AG20443 (cell line): ENCODE measurements around the gene AKR7A3.
A peak's percentile ranks its signal among the peaks of the same experiment; 100 is the strongest.
"Not testable (repeated sequence)": the region's sequence is repeated elsewhere in the genome, so short reads cannot be mapped to it uniquely, and the experiment has no call there.

Experiments
- DNase-seq: peaks from one replicate; pipeline ENCODE4 v3.0.0; 2012; ENCODE audit warnings: low spot score, mixed read lengths

AKR7A3 gene

GRCh38 chr1:19319196-19319595, 30.6 kb upstream of the AKR7A3 start:
- DNase-seq, result no peak

GRCh38 chr1:19317126-19317910, 28.7 kb upstream of the AKR7A3 start:
- DNase-seq, result no peak

GRCh38 chr1:19315378-19316198, 27.0 kb upstream of the AKR7A3 start:
- DNase-seq, result no peak

GRCh38 chr1:19313961-19314882, 25.7 kb upstream of the AKR7A3 start:
- no peak for DNase-seq

- DNase-seq, result no peak
These were observed 25.0 kb upstream of the AKR7A3 start for GRCh38 chr1:19313636-19313959.

- no peak for DNase-seq
These were observed 24.4 kb upstream of the AKR7A3 start for GRCh38 chr1:19312782-19313635.

- DNase-seq, result peak; percentile 100
These were observed 23.6 kb upstream of the AKR7A3 start, which contains the start of the genes AKR7A2 and SLC66A1 for GRCh38 chr1:19311931-19312781. Gene AKR7A2 (minus strand): TSS chr1:19312144. CDS start chr1:19312124, 20 bp downstream. Gene SLC66A1 (plus strand): TSS chr1:19312326. CDS start chr1:19317678, 5,352 bp downstream.

- no peak for DNase-seq
These were observed 22.9 kb upstream of the AKR7A3 start for GRCh38 chr1:19311503-19311930.

- DNase-seq, result no peak
These were observed 22.3 kb upstream of the AKR7A3 start for GRCh38 chr1:19310720-19311502.

GRCh38 chr1:19310061-19310460, 21.5 kb upstream of the AKR7A3 start:
- DNase-seq, result no peak

- DNase-seq, result peak; percentile 55
These were observed 20.7 kb upstream of the AKR7A3 start for GRCh38 chr1:19309123-19309813.

- no peak for DNase-seq
These were observed 19.9 kb upstream of the AKR7A3 start for GRCh38 chr1:19308509-19308907.

GRCh38 chr1:19307794-19308508, 19.4 kb upstream of the AKR7A3 start:
- DNase-seq, result no peak

- no peak for DNase-seq
These were observed 18.4 kb upstream of the AKR7A3 start for GRCh38 chr1:19306941-19307340.

GRCh38 chr1:19305880-19306279, 17.3 kb upstream of the AKR7A3 start:
- no peak for DNase-seq

- DNase-seq, result not testable (repeated sequence)
These were observed 15.5 kb upstream of the AKR7A3 start for GRCh38 chr1:19304081-19304480.

GRCh38 chr1:19300211-19300610, 11.6 kb upstream of the AKR7A3 start:
- no peak for DNase-seq

GRCh38 chr1:19294638-19295037, 6.1 kb upstream of the AKR7A3 start:
- no peak for DNase-seq
